ENCODE results near the gene SEZ6.

SEZ6 gene

GRCh38 chr17:29005936-29006511 is at the start of gene SEZ6:
TSS of gene SEZ6 (minus strand) at chr17:29006033. CDS start at chr17:29005869, 164 bp downstream.
- peak; percentile 10 to 89 (median 69) for DNase-seq

- DNase-seq: no peak
Measured at GRCh38 chr17:29054835-29055234, 49.0 kb upstream of the SEZ6 start.

GRCh38 chr17:29051731-29052130 is 45.9 kb upstream of the SEZ6 start:
- DNase-seq: peak in 1 of 58 donors; percentile 9

- DNase-seq: no peak
Measured at GRCh38 chr17:29051194-29051593, 45.4 kb upstream of the SEZ6 start.

GRCh38 chr17:29050176-29050575 is 44.3 kb upstream of the SEZ6 start:
- no peak for DNase-seq

GRCh38 chr17:29049541-29050145 is 43.8 kb upstream of the SEZ6 start:
- no peak for DNase-seq

GRCh38 chr17:29048440-29049368 is 42.9 kb upstream of the SEZ6 start:
- no peak for DNase-seq

GRCh38 chr17:29046473-29046839 is 40.6 kb upstream of the SEZ6 start:
- no peak for DNase-seq

GRCh38 chr17:29045734-29046472 is 40.1 kb upstream of the SEZ6 start:
- no peak for DNase-seq

- DNase-seq: no peak
Measured at GRCh38 chr17:29045026-29045425, 39.2 kb upstream of the SEZ6 start.

- DNase-seq: no peak
Measured at GRCh38 chr17:29043539-29044145, 37.8 kb upstream of the SEZ6 start.

GRCh38 chr17:29042679-29043538 is 37.1 kb upstream of the SEZ6 start, which contains the start of gene PIPOX:
TSS of gene PIPOX (plus strand) at chr17:29043141. CDS start at chr17:29043226, 85 bp downstream.
- peak in 47 of 58 donors; percentile 16 to 90 (median 64) for DNase-seq

GRCh38 chr17:29042026-29042678 is 36.3 kb upstream of the SEZ6 start:
- no peak for DNase-seq

- no peak for DNase-seq
Measured at GRCh38 chr17:29041571-29041970, 35.7 kb upstream of the SEZ6 start.

GRCh38 chr17:29041091-29041490 is 35.3 kb upstream of the SEZ6 start:
- no peak for DNase-seq

GRCh38 chr17:29039764-29040598 is 34.1 kb upstream of the SEZ6 start:
- peak in 22 of 58 donors; percentile 8 to 62 (median 25) for DNase-seq

- DNase-seq: peak in 3 of 58 donors; percentile 7 to 38 (median 27)
Measured at GRCh38 chr17:29038085-29038795, 32.4 kb upstream of the SEZ6 start.

GRCh38 chr17:29037739-29038084 is 31.9 kb upstream of the SEZ6 start:
- DNase-seq: peak in 1 of 58 donors; percentile 38

Data from anterior cingulate cortex (tissue), 58 donors.